HEK293 (cell line): ENCODE results near the gene CPTP.

ENCODE experiments used
- GLIS2 ChIP-seq: fragments of 450-650 bp; formaldehyde crosslinking; IDR thresholded peaks from 2 replicates; pipeline ENCODE4 v1.5.1; 2016; ENCODE audit warnings: missing biosample characterization, missing genetic modification characterization
- KLF8 ChIP-seq: fragments of 450-650 bp; formaldehyde crosslinking; IDR thresholded peaks from 2 replicates; pipeline ENCODE4 v1.5.1; 2016; ENCODE audit warnings: missing biosample characterization, missing genetic modification characterization
- TCF7L2 ChIP-seq: IDR thresholded peaks from 2 replicates; pipeline ENCODE4 v1.6.1; 2011; ENCODE audit warnings: low read depth, mild to moderate bottlenecking, inconsistent platforms, low read length, moderate library complexity, borderline replicate concordance
- ZBTB1 ChIP-seq: fragments of 450-650 bp; formaldehyde crosslinking; IDR thresholded peaks from 2 replicates; pipeline ENCODE4 v1.5.1; 2016; ENCODE audit warnings: missing biosample characterization, missing genetic modification characterization
- ZBTB17 ChIP-seq: fragments of 450-650 bp; formaldehyde crosslinking; IDR thresholded peaks from 2 replicates; pipeline ENCODE4 v1.5.1; 2016; ENCODE audit warnings: missing biosample characterization, missing genetic modification characterization
- ZFP3 ChIP-seq: fragments of 450-650 bp; formaldehyde crosslinking; IDR thresholded peaks from 2 replicates; pipeline ENCODE4 v1.5.1; 2016; ENCODE audit warnings: low read depth, missing biosample characterization, missing genetic modification characterization
- ZNF121 ChIP-seq: fragments of 450-650 bp; formaldehyde crosslinking; IDR thresholded peaks from 2 replicates; pipeline ENCODE4 v1.5.1; 2016; ENCODE audit warnings: missing biosample characterization, missing genetic modification characterization
- ZNF138 ChIP-seq: fragments of 450-650 bp; formaldehyde crosslinking; IDR thresholded peaks from 2 replicates; pipeline ENCODE4 v1.5.1; 2016; ENCODE audit warnings: missing biosample characterization, missing genetic modification characterization, borderline replicate concordance
- ZNF184 ChIP-seq: fragments of 450-650 bp; IDR thresholded peaks from 2 replicates; pipeline ENCODE4 v1.5.1; 2018; ENCODE audit warnings: missing biosample characterization, mild to moderate bottlenecking, missing genetic modification characterization
- ZNF202 ChIP-seq: fragments of 450-650 bp; formaldehyde crosslinking; IDR thresholded peaks from 2 replicates; pipeline ENCODE4 v1.5.1; 2016; ENCODE audit warnings: missing biosample characterization, missing genetic modification characterization, borderline replicate concordance
- ZNF223 ChIP-seq: fragments of 450-650 bp; formaldehyde crosslinking; IDR thresholded peaks from 2 replicates; pipeline ENCODE4 v1.5.1; 2016; ENCODE audit warnings: missing biosample characterization, missing genetic modification characterization
- ZNF354C ChIP-seq: fragments of 450-650 bp; formaldehyde crosslinking; IDR thresholded peaks from 2 replicates; pipeline ENCODE4 v1.5.1; 2016; ENCODE audit warnings: missing biosample characterization, missing genetic modification characterization, low read depth, borderline replicate concordance
- ZNF391 ChIP-seq: fragments of 450-650 bp; formaldehyde crosslinking; IDR thresholded peaks from 2 replicates; pipeline ENCODE4 v1.5.1; 2016; ENCODE audit warnings: low read depth, missing biosample characterization, missing genetic modification characterization, borderline replicate concordance
- ZNF426 ChIP-seq: fragments of 450-650 bp; formaldehyde crosslinking; IDR thresholded peaks from 2 replicates; pipeline ENCODE4 v1.5.1; 2017; ENCODE audit warnings: missing biosample characterization, missing genetic modification characterization, mild to moderate bottlenecking, inconsistent platforms, moderate library complexity
- ZNF514 ChIP-seq: fragments of 450-650 bp; formaldehyde crosslinking; IDR thresholded peaks from 2 replicates; pipeline ENCODE4 v1.5.1; 2016; ENCODE audit warnings: missing biosample characterization, missing genetic modification characterization
- ZNF530 ChIP-seq: fragments of 450-650 bp; formaldehyde crosslinking; IDR thresholded peaks from 2 replicates; pipeline ENCODE4 v1.5.1; 2016; ENCODE audit warnings: low read depth, missing biosample characterization, missing genetic modification characterization
- ZNF548 ChIP-seq: fragments of 450-650 bp; formaldehyde crosslinking; IDR thresholded peaks from 2 replicates; pipeline ENCODE4 v1.5.1; 2016; ENCODE audit warnings: missing biosample characterization, missing genetic modification characterization
- ZNF626 ChIP-seq: fragments of 450-650 bp; sonication (Bioruptor Pico); formaldehyde crosslinking; IDR thresholded peaks from 2 replicates; pipeline ENCODE4 v1.5.1; 2018; ENCODE audit warnings: missing biosample characterization, missing genetic modification characterization, inconsistent platforms
- ZNF660 ChIP-seq: fragments of 450-650 bp; IDR thresholded peaks from 2 replicates; pipeline ENCODE4 v1.5.1; 2018; ENCODE audit warnings: missing biosample characterization, mild to moderate bottlenecking, missing genetic modification characterization
- ZNF701 ChIP-seq: fragments of 450-650 bp; formaldehyde crosslinking; IDR thresholded peaks from 2 replicates; pipeline ENCODE4 v1.5.1; 2016; ENCODE audit warnings: missing biosample characterization, missing genetic modification characterization
- TF ChIP-seq, protein P1 (sequence below): fragments of 450-650 bp; formaldehyde crosslinking; IDR thresholded peaks from 2 replicates; pipeline ENCODE4 v1.5.1; 2016; ENCODE audit warnings: missing biosample characterization, missing genetic modification characterization, low read depth
- TF ChIP-seq, protein P2 (sequence below): fragments of 450-650 bp; formaldehyde crosslinking; IDR thresholded peaks from 2 replicates; pipeline ENCODE4 v1.5.1; 2016; ENCODE audit warnings: missing biosample characterization, missing genetic modification characterization, borderline replicate concordance
- TF ChIP-seq, protein P3 (sequence below): fragments of 450-650 bp; formaldehyde crosslinking; IDR thresholded peaks from 2 replicates; pipeline ENCODE4 v1.5.0; 2017; ENCODE audit warnings: missing biosample characterization, missing genetic modification characterization, borderline replicate concordance
- TF ChIP-seq, protein P4 (sequence below): fragments of 450-650 bp; formaldehyde crosslinking; IDR thresholded peaks from 2 replicates; pipeline ENCODE4 v1.5.1; 2016; ENCODE audit warnings: missing biosample characterization, missing genetic modification characterization
- TF ChIP-seq, protein P5 (sequence below): fragments of 450-650 bp; formaldehyde crosslinking; IDR thresholded peaks from 2 replicates; pipeline ENCODE4 v1.5.1; 2016; ENCODE audit warnings: missing biosample characterization, missing genetic modification characterization
- TF ChIP-seq, protein P6 (sequence below): sonication (generic); formaldehyde crosslinking; IDR thresholded peaks from 2 replicates; pipeline ENCODE4 v1.8.1; 2022; ENCODE audit warnings: mild to moderate bottlenecking, moderate library complexity, missing genetic modification reagents

The CPTP gene

DNA sequence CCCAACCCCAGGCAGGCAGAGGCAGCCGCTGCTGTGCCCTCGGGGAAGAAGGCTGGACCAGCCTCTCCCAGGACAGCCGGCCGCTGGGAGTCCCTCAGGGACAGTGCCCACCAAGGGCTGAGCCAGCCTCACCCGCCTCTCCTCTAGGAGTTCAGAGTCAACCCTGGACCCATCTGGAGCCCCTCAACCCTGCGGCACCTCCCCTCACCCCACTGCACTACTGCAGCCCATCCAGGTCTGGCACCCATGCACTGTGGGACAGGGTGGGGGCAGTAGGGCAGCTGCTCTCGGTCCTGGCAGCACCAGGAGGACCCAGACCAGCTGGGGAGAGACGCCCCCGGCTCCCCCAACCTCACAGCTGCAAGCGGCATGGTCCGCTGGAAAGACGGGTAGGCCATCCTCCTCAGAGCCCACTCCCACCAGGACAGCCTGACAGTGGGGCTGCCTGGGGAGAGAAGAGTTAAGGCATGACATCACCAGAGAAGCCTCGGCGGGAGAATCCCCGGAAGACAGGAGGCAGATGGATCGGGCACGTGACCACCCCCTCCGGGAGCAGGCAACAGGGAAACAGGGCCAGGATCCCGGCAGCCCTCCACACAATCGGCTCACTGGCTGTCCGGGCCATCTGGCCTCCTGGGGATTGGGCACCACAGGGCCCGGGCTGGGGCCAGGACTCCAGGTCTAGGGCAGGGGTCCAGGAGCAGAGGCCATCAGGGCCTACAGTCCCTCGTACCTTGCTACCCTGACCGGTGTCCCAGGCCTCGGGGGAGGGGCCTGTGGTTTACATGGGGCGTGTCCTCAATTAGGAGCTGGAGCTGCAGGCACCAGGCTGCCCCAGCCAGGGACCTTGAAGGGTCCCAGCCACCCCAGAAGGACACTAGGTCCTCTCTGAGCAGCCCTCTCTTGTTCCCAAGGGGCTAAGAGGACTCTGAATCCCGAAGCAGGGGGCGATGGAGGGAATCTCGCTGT lies 20.0 kb upstream of the CPTP start (continued):
- 0 out of 2 replicates have a peak, but pooled peaks have one; percentile 40 for TF ChIP-seq ZNF223 (tag by site-specific recombination)
- TF ChIP-seq ZNF660 (tag by site-specific recombination) = peak; percentile 57; the same call in 1 of the 2 replicates
- TF ChIP-seq ZNF426 (tag by site-specific recombination) = no peak
- TF ChIP-seq ZNF354C (tag by site-specific recombination) = no peak
- TF ChIP-seq ZNF138 (tag by site-specific recombination) = no peak
- TF ChIP-seq, protein P1, sequence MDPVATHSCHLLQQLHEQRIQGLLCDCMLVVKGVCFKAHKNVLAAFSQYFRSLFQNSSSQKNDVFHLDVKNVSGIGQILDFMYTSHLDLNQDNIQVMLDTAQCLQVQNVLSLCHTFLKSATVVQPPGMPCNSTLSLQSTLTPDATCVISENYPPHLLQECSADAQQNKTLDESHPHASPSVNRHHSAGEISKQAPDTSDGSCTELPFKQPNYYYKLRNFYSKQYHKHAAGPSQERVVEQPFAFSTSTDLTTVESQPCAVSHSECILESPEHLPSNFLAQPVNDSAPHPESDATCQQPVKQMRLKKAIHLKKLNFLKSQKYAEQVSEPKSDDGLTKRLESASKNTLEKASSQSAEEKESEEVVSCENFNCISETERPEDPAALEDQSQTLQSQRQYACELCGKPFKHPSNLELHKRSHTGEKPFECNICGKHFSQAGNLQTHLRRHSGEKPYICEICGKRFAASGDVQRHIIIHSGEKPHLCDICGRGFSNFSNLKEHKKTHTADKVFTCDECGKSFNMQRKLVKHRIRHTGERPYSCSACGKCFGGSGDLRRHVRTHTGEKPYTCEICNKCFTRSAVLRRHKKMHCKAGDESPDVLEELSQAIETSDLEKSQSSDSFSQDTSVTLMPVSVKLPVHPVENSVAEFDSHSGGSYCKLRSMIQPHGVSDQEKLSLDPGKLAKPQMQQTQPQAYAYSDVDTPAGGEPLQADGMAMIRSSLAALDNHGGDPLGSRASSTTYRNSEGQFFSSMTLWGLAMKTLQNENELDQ (tag by site-specific recombination) = no peak
- TF ChIP-seq ZNF548 (tag by site-specific recombination) = no peak
- TF ChIP-seq ZNF391 (tag by site-specific recombination) = peak; percentile 63; the same call in 1 of the 2 replicates
- no peak for TF ChIP-seq ZNF121 (tag by site-specific recombination)
- no peak for TF ChIP-seq TCF7L2
- TF ChIP-seq, protein P2, sequence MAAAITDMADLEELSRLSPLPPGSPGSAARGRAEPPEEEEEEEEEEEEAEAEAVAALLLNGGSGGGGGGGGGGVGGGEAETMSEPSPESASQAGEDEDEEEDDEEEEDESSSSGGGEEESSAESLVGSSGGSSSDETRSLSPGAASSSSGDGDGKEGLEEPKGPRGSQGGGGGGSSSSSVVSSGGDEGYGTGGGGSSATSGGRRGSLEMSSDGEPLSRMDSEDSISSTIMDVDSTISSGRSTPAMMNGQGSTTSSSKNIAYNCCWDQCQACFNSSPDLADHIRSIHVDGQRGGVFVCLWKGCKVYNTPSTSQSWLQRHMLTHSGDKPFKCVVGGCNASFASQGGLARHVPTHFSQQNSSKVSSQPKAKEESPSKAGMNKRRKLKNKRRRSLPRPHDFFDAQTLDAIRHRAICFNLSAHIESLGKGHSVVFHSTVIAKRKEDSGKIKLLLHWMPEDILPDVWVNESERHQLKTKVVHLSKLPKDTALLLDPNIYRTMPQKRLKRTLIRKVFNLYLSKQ (tag by site-specific recombination) = no peak
- TF ChIP-seq, protein P3, sequence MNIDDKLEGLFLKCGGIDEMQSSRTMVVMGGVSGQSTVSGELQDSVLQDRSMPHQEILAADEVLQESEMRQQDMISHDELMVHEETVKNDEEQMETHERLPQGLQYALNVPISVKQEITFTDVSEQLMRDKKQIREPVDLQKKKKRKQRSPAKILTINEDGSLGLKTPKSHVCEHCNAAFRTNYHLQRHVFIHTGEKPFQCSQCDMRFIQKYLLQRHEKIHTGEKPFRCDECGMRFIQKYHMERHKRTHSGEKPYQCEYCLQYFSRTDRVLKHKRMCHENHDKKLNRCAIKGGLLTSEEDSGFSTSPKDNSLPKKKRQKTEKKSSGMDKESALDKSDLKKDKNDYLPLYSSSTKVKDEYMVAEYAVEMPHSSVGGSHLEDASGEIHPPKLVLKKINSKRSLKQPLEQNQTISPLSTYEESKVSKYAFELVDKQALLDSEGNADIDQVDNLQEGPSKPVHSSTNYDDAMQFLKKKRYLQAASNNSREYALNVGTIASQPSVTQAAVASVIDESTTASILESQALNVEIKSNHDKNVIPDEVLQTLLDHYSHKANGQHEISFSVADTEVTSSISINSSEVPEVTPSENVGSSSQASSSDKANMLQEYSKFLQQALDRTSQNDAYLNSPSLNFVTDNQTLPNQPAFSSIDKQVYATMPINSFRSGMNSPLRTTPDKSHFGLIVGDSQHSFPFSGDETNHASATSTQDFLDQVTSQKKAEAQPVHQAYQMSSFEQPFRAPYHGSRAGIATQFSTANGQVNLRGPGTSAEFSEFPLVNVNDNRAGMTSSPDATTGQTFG = no peak
- TF ChIP-seq ZNF514 (tag by site-specific recombination) = no peak
- TF ChIP-seq, protein P4, sequence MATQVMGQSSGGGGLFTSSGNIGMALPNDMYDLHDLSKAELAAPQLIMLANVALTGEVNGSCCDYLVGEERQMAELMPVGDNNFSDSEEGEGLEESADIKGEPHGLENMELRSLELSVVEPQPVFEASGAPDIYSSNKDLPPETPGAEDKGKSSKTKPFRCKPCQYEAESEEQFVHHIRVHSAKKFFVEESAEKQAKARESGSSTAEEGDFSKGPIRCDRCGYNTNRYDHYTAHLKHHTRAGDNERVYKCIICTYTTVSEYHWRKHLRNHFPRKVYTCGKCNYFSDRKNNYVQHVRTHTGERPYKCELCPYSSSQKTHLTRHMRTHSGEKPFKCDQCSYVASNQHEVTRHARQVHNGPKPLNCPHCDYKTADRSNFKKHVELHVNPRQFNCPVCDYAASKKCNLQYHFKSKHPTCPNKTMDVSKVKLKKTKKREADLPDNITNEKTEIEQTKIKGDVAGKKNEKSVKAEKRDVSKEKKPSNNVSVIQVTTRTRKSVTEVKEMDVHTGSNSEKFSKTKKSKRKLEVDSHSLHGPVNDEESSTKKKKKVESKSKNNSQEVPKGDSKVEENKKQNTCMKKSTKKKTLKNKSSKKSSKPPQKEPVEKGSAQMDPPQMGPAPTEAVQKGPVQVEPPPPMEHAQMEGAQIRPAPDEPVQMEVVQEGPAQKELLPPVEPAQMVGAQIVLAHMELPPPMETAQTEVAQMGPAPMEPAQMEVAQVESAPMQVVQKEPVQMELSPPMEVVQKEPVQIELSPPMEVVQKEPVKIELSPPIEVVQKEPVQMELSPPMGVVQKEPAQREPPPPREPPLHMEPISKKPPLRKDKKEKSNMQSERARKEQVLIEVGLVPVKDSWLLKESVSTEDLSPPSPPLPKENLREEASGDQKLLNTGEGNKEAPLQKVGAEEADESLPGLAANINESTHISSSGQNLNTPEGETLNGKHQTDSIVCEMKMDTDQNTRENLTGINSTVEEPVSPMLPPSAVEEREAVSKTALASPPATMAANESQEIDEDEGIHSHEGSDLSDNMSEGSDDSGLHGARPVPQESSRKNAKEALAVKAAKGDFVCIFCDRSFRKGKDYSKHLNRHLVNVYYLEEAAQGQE (tag by site-specific recombination) = no peak
- no peak for TF ChIP-seq ZNF701 (tag by site-specific recombination)
- no peak for TF ChIP-seq ZBTB1
- peak; percentile 92 for TF ChIP-seq KLF8 (tag by site-specific recombination)
- TF ChIP-seq, protein P5, sequence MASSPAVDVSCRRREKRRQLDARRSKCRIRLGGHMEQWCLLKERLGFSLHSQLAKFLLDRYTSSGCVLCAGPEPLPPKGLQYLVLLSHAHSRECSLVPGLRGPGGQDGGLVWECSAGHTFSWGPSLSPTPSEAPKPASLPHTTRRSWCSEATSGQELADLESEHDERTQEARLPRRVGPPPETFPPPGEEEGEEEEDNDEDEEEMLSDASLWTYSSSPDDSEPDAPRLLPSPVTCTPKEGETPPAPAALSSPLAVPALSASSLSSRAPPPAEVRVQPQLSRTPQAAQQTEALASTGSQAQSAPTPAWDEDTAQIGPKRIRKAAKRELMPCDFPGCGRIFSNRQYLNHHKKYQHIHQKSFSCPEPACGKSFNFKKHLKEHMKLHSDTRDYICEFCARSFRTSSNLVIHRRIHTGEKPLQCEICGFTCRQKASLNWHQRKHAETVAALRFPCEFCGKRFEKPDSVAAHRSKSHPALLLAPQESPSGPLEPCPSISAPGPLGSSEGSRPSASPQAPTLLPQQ (tag by site-specific recombination) = peak; percentile 78
- TF ChIP-seq ZFP3 = no peak
- no peak for TF ChIP-seq ZNF626 (tag by site-specific recombination)
- peak; percentile 93 for TF ChIP-seq GLIS2
- TF ChIP-seq ZBTB17 (tag by site-specific recombination) = peak; percentile 91
- no peak for TF ChIP-seq ZNF202 (tag by site-specific recombination)
- TF ChIP-seq ZNF530 = no peak
- no peak for TF ChIP-seq ZNF184
- TF ChIP-seq, protein P6, sequence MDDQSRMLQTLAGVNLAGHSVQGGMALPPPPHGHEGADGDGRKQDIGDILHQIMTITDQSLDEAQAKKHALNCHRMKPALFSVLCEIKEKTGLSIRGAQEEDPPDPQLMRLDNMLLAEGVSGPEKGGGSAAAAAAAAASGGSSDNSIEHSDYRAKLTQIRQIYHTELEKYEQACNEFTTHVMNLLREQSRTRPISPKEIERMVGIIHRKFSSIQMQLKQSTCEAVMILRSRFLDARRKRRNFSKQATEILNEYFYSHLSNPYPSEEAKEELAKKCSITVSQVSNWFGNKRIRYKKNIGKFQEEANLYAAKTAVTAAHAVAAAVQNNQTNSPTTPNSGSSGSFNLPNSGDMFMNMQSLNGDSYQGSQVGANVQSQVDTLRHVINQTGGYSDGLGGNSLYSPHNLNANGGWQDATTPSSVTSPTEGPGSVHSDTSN (CRISPR knock-in tag) = no peak
